Stimulated activated CD8-positive, alpha-beta memory T cell treated with anti-CD3 and anti-CD28 coated beads, Interleukin-2, amount 100 ng/mL, for 48 hours (primary cell): Measurements from ENCODE around the gene BMPR1A.

Experiments
- DNase-seq, 2 donors: peaks; one replicate each; pipeline ENCODE4 v3.0.0-alpha.2; 2020; ENCODE audit warnings: low read depth in 2 of 2

Gene BMPR1A

GRCh38 chr10:86763404-86763803 is 7.0 kb downstream of the BMPR1A start:
- no peak for DNase-seq

- DNase-seq: no peak
Measured at GRCh38 chr10:86765548-86765947, 9.1 kb downstream of the BMPR1A start.

GRCh38 chr10:86768412-86769062 is 12.1 kb downstream of the BMPR1A start:
- DNase-seq: no peak

GRCh38 chr10:86769991-86770390 is 13.6 kb downstream of the BMPR1A start:
- no peak for DNase-seq

GRCh38 chr10:86770412-86770960 is 14.1 kb downstream of the BMPR1A start:
- no peak for DNase-seq

- no peak for DNase-seq
Measured at GRCh38 chr10:86773498-86773897, 17.1 kb downstream of the BMPR1A start.

GRCh38 chr10:86775056-86775869 is 18.8 kb downstream of the BMPR1A start:
- DNase-seq: no peak

GRCh38 chr10:86775870-86776180 is 19.4 kb downstream of the BMPR1A start:
- DNase-seq: no peak

- DNase-seq: no peak
Measured at GRCh38 chr10:86779220-86780017, 23.0 kb downstream of the BMPR1A start.

GRCh38 chr10:86782701-86783418 is 26.4 kb downstream of the BMPR1A start:
- no peak for DNase-seq

- DNase-seq: no peak
Measured at GRCh38 chr10:86785037-86785436, 28.6 kb downstream of the BMPR1A start.

- no peak for DNase-seq
Measured at GRCh38 chr10:86785968-86786367, 29.5 kb downstream of the BMPR1A start.

- DNase-seq: no peak
Measured at GRCh38 chr10:86786368-86786767, 29.9 kb downstream of the BMPR1A start.

- DNase-seq: no peak
Measured at GRCh38 chr10:86790394-86790793, 34.0 kb downstream of the BMPR1A start.

GRCh38 chr10:86792461-86793167 is 36.2 kb downstream of the BMPR1A start:
- no peak for DNase-seq

GRCh38 chr10:86793696-86794095 is 37.3 kb downstream of the BMPR1A start:
- DNase-seq: no peak

GRCh38 chr10:86795353-86795752 is 38.9 kb downstream of the BMPR1A start:
- no peak for DNase-seq

- DNase-seq: no peak
Measured at GRCh38 chr10:86798025-86798424, 41.6 kb downstream of the BMPR1A start.

GRCh38 chr10:86798611-86799010 is 42.2 kb downstream of the BMPR1A start:
- no peak for DNase-seq

- no peak for DNase-seq
Measured at GRCh38 chr10:86799188-86799845, 42.9 kb downstream of the BMPR1A start.

GRCh38 chr10:86801995-86802394 is 45.6 kb downstream of the BMPR1A start:
- DNase-seq: no peak
